ENCODE measurements around the gene F11.
"Not testable (repeated sequence)": the region's sequence is repeated elsewhere in the genome, so short reads cannot be mapped to it uniquely, and the experiment has no call there.

The F11 gene

GRCh38 chr4:186300659-186301390 is 34.8 kb downstream of the F11 start:
- no peak for DNase-seq

- no peak for DNase-seq
Measured at GRCh38 chr4:186304216-186304615, 38.2 kb downstream of the F11 start.

GRCh38 chr4:186304866-186305505 is 39.0 kb downstream of the F11 start:
- no peak for DNase-seq

- DNase-seq = no peak
Measured at GRCh38 chr4:186307497-186307896, 41.5 kb downstream of the F11 start.

GRCh38 chr4:186307916-186308315 is 41.9 kb downstream of the F11 start:
- DNase-seq = no peak

GRCh38 chr4:186318481-186318880 is 52.5 kb downstream of the F11 start:
- no peak for DNase-seq

- not testable (repeated sequence) for DNase-seq
Measured at GRCh38 chr4:186324660-186325059, 58.7 kb downstream of the F11 start.

GRCh38 chr4:186326391-186326790 is 60.4 kb downstream of the F11 start:
- DNase-seq = no peak

GRCh38 chr4:186329372-186329771 is 63.4 kb downstream of the F11 start:
- no peak for DNase-seq

GRCh38 chr4:186330368-186330767 is 64.4 kb downstream of the F11 start:
- no peak for DNase-seq

- DNase-seq = no peak
Measured at GRCh38 chr4:186335793-186336192, 69.8 kb downstream of the F11 start.

Measured in activated CD4-positive, alpha-beta T cell treated with anti-CD3 and anti-CD28 coated beads, Interleukin-2, amount 50 U/mL, for 1 hour (primary cell).